ENCODE data around the gene PTPA.
"Not testable (repeated sequence)": the region's sequence is repeated elsewhere in the genome, so short reads cannot be mapped to it uniquely, and the experiment has no call there.

PTPA gene

DNA sequence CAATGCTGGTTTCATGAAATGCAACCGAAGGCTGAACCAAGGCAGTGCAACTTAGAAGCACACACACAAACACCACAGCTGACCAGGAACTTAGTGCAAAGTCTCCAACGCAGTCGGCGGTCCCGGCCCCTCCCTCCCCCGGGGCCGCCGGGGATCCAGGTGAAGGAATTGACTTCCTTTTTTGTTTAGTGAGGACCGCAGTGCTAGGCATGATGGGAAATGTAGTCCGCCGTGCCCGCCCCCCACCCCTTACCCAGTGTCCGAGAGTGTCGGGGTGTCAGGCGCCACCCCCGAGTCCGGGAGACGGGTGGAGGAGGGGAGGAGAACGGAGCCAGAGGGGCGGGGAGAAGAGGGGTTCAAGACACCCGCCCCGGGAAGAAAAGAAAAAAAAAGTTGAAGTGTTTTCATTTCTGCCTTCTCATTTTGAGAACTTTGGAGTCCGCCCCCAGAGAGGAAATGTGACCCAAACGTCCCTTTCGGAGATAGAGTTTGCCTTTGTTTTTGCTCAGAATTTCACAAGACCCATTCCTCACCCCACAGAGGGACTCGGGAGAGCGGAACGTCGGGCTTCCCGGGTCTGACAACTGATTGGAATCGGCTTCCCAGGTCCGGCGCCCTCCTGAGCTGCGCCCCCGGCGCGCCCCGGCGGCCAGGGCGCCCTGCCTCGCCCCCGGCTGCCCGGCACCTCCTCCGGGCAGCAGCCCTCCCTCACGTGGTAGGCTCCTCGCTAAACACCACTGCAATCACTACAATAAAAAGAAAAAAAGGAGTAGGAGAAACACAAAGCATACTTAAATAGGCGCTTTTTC, 64.8 kb downstream of the PTPA start:
- DNase-seq (ENCODE audit: low read depth in 2 of 2, low spot score in 1 of 2) = peak in 1 of 2 donors; percentile 24

DNA sequence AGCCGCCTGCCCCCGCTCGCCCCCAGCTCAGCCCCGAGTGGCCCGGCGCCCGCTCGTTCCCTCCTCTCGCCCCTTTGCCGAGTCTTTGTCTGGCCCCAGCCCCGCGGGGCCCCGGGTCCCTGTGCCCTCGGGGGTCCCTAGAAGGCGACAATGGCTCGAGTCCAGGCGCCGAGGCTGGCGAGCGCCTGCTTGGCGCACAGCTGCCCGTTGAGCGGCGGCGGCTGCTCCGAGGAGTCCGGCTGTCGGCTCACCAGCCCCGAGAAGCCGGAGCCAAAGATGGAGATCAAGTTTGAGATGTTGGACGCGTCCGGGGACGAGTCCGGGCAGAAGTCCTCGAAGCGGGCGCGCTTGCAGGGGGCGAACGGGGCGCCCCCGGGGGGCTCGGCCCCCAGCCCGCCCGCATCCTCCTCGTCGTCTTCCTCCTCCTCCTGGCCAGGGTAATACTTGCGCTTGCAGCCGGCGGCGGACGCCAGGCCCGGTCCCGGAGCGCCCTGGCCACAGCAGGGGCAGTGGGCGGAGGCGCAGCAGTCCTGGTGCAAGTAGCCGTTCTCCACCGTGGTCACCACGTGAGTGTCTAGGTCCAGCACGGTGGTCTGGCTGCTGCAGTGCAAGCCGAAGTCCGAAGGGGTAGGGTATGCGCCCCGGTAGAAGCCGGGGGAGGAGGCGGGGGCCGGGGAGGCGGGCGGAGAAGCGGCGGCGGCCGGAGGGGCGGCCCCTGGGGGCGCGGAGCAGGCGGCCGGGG, 65.7 kb downstream of the PTPA start:
- DNase-seq (ENCODE audit: low read depth in 2 of 2, low spot score in 1 of 2) = no peak

DNA sequence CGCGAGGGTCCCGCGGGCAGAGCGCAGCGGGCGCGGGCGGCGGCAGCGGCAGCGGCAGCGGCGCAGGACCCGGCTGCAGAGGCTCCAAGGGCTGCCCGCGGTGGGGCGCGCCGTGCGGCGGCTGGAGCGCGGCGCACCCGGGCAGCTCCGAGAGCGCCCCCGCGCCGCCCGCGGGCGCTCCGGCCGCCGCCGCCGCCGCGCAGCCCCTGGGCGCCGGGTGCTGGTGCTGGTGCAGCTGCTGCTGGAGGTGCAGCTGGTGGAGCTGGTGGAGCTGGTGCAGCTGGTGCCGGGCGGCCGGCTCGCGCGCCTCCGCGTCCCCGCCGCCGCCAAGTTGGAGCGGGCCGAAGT, 66.2 kb downstream of the PTPA start:
- DNase-seq (ENCODE audit: low read depth in 2 of 2, low spot score in 1 of 2) = no peak

DNA sequence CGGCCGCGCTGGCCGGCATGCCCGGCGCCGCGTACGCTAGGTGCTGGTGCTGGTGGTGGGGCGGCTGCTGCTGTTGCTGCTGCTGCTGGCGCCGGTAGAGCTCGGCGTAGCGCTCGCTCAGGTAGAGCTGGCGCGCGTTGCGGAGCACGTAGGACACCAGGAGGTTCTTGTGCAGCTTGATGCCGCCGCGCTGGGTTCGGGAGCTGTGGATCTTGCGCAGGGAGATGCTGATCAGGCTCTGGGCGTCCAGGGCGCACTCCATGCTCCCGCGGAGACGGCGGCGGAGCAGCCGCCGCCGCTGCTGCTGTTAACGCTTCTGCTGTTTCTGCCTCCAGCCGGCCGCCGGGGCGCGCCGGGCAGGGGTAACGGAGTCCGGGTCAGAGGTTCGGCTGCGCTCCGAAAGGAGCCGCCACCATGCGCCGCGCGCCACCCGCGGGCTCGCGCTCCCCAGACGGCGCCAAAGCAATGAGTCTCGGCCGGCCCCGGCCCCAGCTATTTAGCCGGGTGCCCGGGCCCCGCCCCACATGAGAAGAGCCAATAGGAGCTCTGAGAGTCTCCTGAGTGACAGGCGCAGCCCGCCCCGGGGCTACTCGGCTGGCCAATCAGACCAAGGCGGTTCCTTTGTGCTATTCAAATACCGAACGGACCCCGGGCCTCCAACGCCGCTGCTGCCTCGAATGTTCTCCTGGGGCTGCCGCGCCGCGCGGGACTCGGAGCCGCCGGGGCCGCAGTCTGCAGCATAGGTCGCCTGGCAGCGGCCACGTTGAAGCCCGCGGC, 66.8 kb downstream of the PTPA start, which contains the start of gene IER5L:
Gene IER5L, minus strand, starts transcription at position 471 of the 777 bp plus-strand sequence. Its CDS starts 209 bp downstream, at position 262.
- DNase-seq (ENCODE audit: low read depth in 2 of 2, low spot score in 1 of 2) = peak; percentile 86 to 89

DNA sequence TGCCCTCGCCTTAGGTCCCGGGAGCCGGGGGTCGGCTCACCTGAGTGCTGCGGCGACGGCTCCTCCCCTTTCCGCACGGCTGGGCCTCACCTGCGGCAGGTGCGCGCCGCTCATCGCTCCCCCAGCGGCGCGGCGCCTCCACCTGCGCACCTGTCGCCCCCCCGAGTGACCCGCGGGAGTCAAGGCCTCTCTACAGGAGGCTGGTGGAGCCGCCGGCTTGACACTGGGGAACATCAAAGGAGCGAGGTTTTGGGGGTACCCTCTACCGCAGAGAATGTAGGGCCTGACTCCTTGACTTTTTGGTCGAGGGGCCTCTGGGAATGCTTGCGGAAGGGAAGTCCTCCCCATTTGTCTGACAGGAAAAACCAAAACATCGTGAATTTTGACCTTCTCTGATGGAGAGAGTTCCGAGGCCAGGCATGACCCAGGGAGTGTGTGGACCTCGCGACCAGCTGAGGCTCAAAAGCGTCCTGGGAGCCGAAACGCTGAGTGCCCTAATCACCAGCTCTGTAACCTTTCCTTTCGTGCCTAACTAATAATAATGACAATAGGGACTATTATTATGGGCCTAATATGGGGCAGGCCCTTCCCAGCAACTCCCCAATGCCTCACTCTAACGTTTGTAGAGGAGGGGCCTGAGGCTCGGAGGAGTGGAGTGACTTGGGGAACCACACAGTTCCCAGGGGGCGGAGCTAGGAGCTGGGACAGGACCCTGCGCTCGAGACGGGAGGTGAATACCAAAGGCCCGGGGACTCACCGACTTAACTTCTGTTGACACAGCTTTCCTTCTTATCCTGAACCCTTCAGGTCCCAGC, 67.6 kb downstream of the PTPA start:
- DNase-seq (ENCODE audit: low read depth in 2 of 2, low spot score in 1 of 2) = no peak

DNA sequence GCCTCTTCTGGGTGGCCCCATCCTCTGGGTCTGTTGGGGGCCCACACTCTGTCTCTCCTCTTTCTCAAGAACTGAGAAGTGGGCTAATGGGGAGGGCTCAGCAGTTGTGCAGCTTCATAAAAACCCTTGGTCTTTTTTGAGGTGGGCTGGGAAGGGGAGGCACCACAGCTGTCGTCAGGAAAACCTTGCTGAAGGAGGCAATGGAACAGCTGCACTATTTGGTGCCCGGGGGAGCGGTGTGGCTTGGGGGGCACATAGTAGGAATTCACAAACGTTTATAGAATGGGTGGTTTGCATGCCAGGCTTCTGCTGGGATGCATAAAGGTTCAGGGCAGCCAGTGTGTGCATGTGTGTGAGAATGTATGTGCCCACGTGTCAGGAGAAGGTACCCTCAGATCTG, 70.0 kb downstream of the PTPA start:
- no peak for DNase-seq (ENCODE audit: low read depth in 2 of 2, low spot score in 1 of 2)

DNA sequence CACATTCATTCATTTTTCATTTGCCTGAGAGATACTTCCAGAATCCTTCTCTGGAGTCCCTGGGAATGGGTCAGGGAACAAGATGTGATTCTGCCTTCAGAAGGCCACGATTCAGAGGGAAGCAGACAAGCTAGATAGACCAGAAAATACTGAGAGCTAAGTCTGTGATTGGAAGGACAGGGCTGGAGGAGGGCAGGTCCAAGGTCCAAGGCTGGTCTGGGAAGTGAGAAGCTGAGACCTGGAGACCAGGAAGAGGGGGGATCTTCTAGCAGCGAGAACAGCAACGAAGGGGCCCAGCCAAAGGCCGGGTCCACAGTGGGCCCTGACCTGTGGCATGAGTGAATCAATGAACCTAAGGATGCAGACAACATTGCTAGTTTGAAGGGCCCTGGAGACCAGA, 70.9 kb downstream of the PTPA start:
- no peak for DNase-seq (ENCODE audit: low read depth in 2 of 2, low spot score in 1 of 2)

DNA sequence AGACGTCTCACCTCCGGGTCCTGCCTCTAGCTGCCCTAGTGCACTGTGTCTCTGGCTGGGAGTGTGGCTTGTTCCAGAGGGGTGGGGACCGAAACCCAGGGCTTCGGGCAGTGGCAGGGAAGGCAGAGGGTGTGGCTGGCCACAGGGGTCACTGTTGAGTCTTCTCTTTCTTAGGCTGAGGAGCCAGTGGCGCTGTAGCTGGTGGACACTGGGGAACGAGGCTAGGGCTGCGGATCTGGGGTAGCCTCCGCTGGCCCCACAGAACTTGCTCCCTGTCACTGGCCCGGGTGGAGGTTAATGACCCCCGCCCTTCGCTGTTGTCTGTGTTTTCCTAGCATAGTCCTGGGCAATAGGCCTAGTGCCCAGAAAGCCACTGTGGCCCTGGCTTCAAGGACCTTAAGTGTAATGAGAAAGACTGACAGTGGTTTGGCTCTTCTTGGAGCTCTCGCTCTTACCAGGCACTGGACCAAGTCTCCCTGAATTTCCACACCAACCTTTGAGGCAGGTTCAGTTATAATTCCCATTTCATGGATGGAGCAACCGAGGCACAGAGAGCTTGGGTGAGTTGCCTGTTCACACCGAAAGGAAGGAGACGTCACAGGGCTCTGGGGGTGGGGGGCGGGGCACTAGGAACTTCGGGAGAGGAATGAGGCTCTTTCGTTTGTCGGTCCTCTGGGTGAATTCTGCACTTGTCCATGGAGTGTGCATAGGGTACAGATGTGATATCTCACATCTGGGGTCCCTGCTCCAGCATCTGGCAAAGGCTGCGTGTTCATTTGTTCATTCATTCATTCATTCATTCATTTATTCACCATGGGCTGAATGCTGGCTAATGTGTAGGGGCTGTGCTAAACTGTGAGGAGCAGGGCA, 71.6 kb downstream of the PTPA start:
- no peak for DNase-seq (ENCODE audit: low read depth in 2 of 2, low spot score in 1 of 2)

DNA sequence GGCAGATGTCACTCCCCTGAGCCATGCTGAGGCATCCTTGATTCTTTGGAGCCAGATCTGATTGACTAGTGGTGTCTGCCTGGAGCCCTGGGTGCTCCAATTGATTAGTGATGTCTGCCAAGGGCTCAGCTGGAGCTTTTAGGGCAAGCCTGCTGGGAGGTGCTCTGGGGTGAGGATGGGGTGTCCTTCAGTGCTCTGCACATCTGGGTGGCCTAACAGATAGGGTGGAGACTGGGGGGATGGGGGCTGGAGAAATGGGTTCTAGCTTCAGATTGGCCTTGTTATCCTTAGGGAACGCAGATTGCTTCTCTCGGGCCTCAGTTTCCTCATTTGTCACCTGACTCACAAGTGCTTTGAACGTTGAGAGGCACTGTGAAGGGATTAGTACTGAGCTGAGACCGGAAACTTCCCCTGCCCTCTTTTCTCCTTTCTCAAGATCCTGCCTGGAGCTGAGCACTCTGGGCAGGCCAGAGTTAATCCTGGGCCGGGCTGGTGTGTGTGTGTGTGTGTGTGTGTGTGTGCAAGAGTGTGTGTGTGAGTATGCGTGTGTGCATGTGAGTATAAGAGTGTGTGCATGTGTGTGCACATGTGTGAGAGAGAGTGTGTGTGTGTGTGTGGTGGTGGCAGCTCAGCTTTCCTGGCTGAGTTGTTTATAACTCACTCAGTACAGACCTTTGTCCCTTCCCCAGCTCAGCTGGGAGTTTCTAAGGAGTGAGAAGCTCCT, 72.4 kb downstream of the PTPA start:
- DNase-seq (ENCODE audit: low read depth in 2 of 2, low spot score in 1 of 2) = no peak

DNA sequence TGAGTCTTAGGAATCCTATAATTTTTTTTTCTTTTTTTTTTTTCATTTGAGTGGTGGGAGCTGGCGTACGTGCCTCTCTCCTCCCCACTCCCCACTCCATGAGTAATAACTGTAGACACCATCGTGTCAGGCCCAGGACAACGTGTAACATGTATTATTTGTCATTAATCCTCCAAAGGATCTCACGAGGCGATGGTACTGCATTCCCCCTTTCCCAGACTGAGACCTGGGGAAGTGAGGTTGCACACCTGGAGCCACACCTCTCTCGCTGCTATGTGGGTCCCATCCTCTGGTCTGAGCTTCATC, 73.0 kb downstream of the PTPA start:
- no peak for DNase-seq (ENCODE audit: low read depth in 2 of 2, low spot score in 1 of 2)

DNA sequence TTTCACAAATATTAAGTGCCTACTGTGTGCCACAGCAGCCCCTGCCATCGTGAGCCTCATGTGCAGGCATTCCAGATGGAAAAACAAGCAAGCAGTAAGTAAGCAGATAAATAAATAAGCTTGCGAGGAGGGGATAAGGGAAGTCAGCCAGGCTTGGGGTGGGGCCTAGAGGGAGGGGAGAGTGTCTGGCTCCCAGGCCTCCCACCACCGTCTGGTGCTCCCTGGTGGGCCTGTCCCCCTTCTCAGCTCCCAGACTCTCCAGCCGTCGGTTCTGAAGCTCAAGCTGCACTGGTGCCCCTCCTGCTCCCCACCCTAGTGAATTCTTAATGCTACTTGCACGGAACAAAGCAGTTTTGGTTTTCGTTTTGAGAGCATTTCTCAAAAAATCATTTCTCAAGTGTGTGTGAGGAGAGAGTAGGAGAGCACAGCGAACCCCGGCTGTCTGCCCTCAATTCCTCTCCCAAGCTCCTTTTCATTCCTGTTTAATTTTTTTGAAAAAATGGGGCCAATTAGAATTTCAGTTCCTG, 73.4 kb downstream of the PTPA start:
- no peak for DNase-seq (ENCODE audit: low read depth in 2 of 2, low spot score in 1 of 2)

DNA sequence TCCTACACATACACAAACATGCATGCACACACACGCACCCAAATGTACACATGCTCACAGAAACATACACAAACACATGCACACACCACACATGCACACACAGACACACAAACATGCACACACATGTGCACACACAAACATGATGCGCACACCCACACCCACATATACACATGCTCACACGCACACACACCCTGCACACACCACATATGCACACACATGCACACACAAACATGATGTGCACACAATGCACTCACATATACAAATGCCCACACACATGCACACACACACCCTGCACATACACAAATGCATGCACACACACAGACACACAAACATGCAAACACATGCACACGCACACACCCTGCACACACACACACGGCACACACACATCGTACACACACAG, 74.2 kb downstream of the PTPA start:
- DNase-seq (ENCODE audit: low read depth in 2 of 2, low spot score in 1 of 2) = no peak

DNA sequence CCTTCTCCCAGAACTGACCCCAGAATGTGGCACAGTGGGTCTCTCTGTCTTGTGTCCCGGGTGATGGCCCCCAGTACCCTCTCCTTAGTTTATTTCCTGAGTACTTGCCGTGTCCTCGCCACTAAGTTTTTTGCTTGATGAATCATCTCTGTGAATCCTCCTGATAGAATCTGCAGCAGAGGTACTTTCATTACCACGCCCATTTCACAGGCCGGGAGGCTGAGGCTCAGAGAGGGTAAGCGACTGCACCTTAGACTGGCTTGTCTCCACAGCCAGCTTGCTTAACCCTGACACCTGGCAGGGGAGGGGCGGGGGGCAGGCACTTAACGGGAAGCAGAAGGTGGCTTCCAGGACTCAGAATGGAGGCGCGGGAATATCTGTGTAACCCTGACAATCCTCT, 74.8 kb downstream of the PTPA start:
- DNase-seq (ENCODE audit: low read depth in 2 of 2, low spot score in 1 of 2) = no peak

DNA sequence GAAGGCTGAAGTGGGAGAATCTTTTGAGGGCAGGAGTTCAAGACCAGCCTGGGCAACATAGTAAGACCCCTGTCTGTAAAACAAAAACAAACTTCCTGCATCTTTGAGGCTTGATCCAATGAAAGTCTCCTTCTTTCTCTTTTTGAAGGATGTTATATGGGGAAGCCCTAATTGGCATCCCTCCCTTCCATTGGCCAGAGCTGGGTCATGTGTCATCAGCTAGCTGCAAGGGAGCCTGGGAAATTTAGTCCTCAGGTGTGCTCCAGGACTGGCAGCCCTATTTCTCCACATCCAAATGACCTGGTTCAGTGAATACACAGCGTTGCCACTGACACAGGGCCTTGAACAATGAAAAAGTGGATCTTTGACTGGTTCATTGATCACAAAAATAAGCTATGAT, 75.8 kb downstream of the PTPA start:
- DNase-seq (ENCODE audit: low read depth in 2 of 2, low spot score in 1 of 2) = no peak

DNA sequence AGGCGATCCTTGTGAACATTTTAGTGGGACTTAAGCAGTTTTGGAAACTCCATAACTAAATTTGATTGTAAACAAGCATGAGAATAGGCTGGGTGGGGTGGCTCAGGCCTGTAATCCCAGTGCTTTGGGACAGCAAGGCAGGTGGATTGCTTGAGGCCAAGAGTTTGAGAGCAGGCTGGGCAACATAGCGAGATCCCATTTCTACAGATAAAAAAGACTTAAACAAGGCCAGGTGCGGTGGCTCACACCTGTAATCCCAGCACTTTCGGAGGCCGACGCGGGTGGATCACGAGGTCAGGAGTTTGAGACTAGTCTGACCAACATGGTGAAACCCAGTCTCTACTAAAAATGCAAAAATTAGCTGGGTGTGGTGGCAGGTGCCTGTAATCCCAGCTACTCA, 78.8 kb downstream of the PTPA start:
- DNase-seq (ENCODE audit: low read depth in 2 of 2, low spot score in 1 of 2) = not testable (repeated sequence)

DNA sequence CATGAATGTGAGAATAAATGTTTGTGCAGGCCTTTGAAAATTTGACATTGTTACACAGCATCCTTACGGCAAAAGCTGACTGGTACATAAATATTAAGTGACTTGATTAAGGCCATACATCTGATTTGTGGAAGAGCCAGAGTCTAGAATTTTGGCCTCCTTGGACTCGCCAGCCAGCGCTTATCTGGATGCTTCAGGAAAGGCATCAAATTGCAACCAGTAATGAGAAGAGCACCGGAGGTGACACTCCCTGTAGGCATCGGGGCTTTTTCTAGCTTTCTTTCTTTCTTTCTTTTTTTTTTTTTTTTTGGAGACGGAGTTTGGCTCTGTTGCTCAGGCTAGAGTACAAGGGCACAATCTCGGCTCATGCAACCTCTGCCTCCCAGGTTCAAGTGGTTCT, 80.0 kb downstream of the PTPA start:
- DNase-seq (ENCODE audit: low read depth in 2 of 2, low spot score in 1 of 2) = no peak

DNA sequence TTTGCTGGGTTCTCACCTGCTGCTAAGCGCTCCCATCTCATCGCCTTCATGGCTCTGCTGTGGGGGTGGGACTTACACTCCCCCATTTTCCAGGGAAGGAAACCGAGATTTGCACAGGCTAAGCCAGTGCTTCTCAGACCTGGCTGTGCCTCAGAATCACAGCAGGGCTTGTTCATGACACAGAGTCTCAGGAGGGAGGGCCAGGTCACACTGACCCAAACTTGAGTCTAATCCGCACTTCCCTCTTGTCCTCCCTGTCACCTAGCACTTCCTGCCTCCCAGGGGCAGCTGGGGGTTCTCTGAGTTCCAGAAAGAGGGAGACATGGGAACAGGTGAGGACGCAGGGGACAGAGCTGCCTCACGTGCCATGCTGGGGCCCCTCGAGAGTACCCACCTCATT, 82.4 kb downstream of the PTPA start:
- no peak for DNase-seq (ENCODE audit: low read depth in 2 of 2, low spot score in 1 of 2)

DNA sequence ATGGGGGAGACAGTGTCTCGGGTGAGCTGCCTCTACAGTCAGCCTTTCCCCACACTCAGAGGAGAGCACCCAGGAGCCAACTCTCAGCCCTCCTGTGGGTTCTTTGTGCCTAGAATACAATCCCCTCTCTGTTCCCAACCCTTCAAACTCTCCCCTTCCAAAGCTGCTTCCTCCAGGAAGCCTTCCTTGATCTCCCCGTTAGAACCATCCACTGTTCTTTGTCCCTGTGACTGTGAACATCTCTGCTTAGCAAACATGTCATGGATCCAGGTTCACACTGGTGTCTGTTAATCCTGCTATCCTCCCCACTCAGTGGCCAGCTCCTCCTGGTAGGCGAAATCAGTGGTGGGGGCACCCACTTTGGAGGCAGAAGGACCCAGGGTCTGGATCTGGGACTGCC, 83.0 kb downstream of the PTPA start:
- DNase-seq (ENCODE audit: low read depth in 2 of 2, low spot score in 1 of 2) = no peak

DNA sequence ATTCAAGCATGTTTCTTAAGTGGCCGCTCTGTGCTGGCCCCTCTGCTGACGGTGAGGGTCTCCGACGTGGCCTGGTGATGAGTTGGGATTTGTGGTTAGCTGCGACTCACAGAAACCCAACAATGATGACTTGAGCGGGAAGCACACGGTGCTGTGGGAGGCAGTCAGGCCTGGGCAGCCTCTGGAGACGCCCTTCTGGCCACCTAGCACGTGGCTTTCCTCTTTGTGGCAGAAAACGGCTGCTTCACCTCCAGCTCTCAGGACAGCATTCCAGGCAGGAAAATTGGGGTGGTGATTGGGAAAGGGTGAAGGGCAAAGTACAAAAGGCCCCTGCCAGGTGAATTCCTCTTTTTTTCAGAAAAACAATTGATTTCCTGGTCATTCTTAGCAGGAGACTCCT, 84.4 kb downstream of the PTPA start:
- no peak for DNase-seq (ENCODE audit: low read depth in 2 of 2, low spot score in 1 of 2)

Measured in stimulated activated CD8-positive, alpha-beta memory T cell treated with anti-CD3 and anti-CD28 coated beads, Interleukin-4, amount 100 ng/mL, for 4 hours (primary cell).